Measurements from ENCODE around the gene ADAMTS13. TPM values are rescaled to one million over a fixed set of nuclear protein-coding genes. Genes with fewer than 3 reads are reported as not detected.

Gene ADAMTS13
- total RNA-seq, 4 donors from 2014 or later: 1.0 to 2.2 (median 1.4) TPM

DNA sequence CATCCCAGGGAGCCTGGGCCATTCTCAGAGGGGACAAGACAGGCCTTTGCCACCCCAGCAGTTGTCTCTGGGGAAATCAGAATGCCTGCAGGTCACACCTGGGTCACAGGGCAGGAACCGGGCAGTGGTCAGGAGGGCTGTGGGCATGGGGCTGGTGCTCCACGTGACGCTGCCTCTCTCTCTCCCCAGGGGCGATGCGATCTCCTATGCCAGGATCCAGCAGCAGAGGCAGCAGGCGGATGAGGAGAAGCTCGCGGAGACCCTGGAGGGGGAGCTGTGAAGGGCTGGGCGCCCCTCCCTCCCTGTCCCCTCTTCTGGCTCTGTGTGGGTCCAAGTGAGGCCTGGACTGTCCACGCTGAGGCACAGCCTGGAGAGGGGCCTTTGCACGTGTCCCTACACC lies 46.2 kb downstream of the ADAMTS13 start:
- Histone ChIP-seq H3K9me3 (no peaks in the 10 kb centered on the region), H3K4me3 (no peak overlapping the region), H3K36me3 (no peaks in the 10 kb centered on the region), H3K27me3 (no peaks in the 10 kb centered on the region), H3K4me1 (no peaks in the 10 kb centered on the region), H3K27ac (no peak overlapping the region)
- TF ChIP-seq, protein P1, sequence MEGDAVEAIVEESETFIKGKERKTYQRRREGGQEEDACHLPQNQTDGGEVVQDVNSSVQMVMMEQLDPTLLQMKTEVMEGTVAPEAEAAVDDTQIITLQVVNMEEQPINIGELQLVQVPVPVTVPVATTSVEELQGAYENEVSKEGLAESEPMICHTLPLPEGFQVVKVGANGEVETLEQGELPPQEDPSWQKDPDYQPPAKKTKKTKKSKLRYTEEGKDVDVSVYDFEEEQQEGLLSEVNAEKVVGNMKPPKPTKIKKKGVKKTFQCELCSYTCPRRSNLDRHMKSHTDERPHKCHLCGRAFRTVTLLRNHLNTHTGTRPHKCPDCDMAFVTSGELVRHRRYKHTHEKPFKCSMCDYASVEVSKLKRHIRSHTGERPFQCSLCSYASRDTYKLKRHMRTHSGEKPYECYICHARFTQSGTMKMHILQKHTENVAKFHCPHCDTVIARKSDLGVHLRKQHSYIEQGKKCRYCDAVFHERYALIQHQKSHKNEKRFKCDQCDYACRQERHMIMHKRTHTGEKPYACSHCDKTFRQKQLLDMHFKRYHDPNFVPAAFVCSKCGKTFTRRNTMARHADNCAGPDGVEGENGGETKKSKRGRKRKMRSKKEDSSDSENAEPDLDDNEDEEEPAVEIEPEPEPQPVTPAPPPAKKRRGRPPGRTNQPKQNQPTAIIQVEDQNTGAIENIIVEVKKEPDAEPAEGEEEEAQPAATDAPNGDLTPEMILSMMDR (IDR thresholded peaks at IDR 0.05 in 4 of 5, conservative IDR thresholded peaks at IDR 0.05 in 1 of 5): no peak
- no peak for TF ChIP-seq POLR2A (IDR thresholded peaks at IDR 0.05)
- DNase-seq (no peak), ATAC-seq (no peak)
- in situ Hi-C loops (cut with MboI; ENCODE audit: low sequenced_read_pairs in 4 of 4): no loop called here
- intact Hi-C loops (cut with DNase I; ENCODE audit: low total_unique reads): loop anchor here (10.0 kb wide), 1 partner anchor 434 kb away; the partner anchor contains the start of gene GTF3C5

GRCh38 chr9:133468777-133469421 lies 46.7 kb downstream of the ADAMTS13 start:
- H3K4me3 ChIP-seq: no peak overlapping the region
- ATAC-seq (no peak), DNase-seq (no peak)
- H3K27ac ChIP-seq: no peak overlapping the region
- no peaks in the 10 kb centered on the region for H3K9me3 ChIP-seq
- H3K36me3 ChIP-seq: no peaks in the 10 kb centered on the region
- TF ChIP-seq, protein P1 (IDR thresholded peaks at IDR 0.05 in 4 of 5, conservative IDR thresholded peaks at IDR 0.05 in 1 of 5): no peak
- no peak for TF ChIP-seq POLR2A (IDR thresholded peaks at IDR 0.05)
- in situ Hi-C loops (cut with MboI; ENCODE audit: low sequenced_read_pairs in 4 of 4) (no loop called here), intact Hi-C loops (cut with DNase I; ENCODE audit: low total_unique reads) (loop anchor here (10.0 kb wide), 1 partner anchor 434 kb away; the partner anchor contains the start of gene GTF3C5)
- no peaks in the 10 kb centered on the region for H3K4me1 ChIP-seq
- H3K27me3 ChIP-seq: no peaks in the 10 kb centered on the region

DNA sequence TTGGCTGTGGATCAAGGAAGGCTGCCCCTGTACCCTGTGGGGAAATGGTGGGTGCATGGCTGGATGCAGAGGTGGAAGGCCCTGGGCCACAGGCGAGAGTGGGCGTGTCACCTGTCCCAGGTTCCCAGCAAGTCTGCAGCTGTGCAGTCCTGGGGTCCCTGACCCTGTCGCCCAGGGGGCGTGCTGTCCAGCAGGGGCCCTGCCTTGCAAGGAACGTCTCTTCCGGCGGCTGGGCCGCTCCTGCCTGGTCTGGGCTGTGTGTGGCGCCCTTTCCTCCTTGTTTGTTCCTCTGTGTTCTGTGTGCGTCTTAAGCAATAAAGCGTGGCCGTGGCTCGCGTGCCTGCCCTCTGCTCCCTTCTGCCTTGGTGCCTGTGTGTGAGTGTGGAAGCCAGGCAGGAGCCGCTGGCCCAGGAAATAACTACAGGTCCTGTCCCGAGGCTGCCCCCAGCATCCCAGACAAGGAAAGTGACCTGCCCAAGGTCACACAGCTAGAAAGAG lies 48.3 kb downstream of the ADAMTS13 start:
- no peaks in the 10 kb centered on the region for H3K36me3 ChIP-seq
- intact Hi-C loops (cut with DNase I; ENCODE audit: low total_unique reads) (no loop called here), in situ Hi-C loops (cut with MboI; ENCODE audit: low sequenced_read_pairs in 4 of 4) (no loop called here)
- DNase-seq (no peak), ATAC-seq (no peak)
- H3K4me3 ChIP-seq: no peak overlapping the region
- no peaks in the 10 kb centered on the region for H3K27me3 ChIP-seq
- TF ChIP-seq, protein P1 (IDR thresholded peaks at IDR 0.05 in 4 of 5, conservative IDR thresholded peaks at IDR 0.05 in 1 of 5): no peak
- no peak for TF ChIP-seq POLR2A (IDR thresholded peaks at IDR 0.05)
- no peak overlapping the region for H3K27ac ChIP-seq
- no peaks in the 10 kb centered on the region for H3K9me3 ChIP-seq
- no peaks in the 10 kb centered on the region for H3K4me1 ChIP-seq

DNA sequence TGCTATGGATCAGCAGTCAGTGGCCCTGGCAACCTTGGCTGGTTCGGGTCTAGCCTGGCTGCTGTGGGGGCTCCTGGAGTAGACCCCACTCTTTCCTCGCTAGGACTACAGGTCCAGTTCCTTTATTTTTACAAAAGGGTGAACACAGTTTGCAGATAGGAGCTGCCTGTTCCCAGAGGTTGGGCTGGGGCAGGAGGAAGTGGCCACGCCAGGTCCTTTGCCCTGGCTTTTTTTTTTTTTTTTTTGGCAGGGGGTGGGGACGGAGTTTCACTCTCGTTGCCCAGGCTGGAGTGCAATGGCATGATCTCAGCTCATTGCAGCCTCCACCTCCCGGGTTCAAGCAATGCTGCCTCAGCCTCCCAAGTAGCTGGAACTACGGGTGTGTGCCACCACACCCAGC lies 48.8 kb downstream of the ADAMTS13 start:
- intact Hi-C loops (cut with DNase I; ENCODE audit: low total_unique reads) (no loop called here), in situ Hi-C loops (cut with MboI; ENCODE audit: low sequenced_read_pairs in 4 of 4) (no loop called here)
- Histone ChIP-seq H3K27ac (no peak overlapping the region), H3K4me1 (no peaks in the 10 kb centered on the region), H3K4me3 (no peak overlapping the region), H3K36me3 (no peaks in the 10 kb centered on the region), H3K9me3 (no peaks in the 10 kb centered on the region), H3K27me3 (no peaks in the 10 kb centered on the region)
- DNase-seq (no peak), ATAC-seq (no peak)
- TF ChIP-seq, protein P1 (IDR thresholded peaks at IDR 0.05 in 4 of 5, conservative IDR thresholded peaks at IDR 0.05 in 1 of 5): no peak
- TF ChIP-seq POLR2A (IDR thresholded peaks at IDR 0.05): no peak
